Measurements from ENCODE around the gene COG5. TPM values are rescaled to one million over a fixed set of nuclear protein-coding genes. Genes with fewer than 3 reads are reported as not detected.

Gene COG5
- total and polyA plus RNA-seq, 2 of the 8 experiments (the other 6 are each of a cell fraction or from before 2014, with no cell fraction given) = 10.5 to 28.1 TPM

DNA sequence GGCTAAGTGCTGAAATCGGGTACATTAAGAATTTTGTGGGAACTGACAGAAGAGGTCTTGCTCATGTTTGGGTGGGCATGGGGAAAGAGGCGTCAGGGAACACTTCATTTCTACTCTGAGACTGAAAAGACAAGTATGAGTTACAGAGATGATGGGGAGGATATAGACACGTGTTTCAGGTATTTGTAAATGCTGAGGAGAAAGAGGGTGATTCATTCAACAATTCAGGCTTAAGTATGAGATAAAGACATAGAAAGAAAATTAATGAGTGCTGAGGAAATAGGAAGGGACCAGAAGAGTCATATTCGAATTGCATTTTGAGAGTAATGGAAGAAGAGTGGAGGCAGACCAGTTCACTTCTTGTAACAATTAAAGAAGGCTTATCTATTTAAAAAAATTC lies 251.3 kb downstream of the COG5 start:
- Histone ChIP-seq H2BK120ac (replicated peaks; ENCODE audit: low read depth, low read length) (no peak overlapping the region), H4K91ac (replicated peaks; ENCODE audit: insufficient read length, low read length) (no peak overlapping the region), H3K18ac (ENCODE audit: extremely low read depth, low read length) (no peak overlapping the region), H2BK20ac (ENCODE audit: low read length) (no peak overlapping the region), H3K4me2 (ENCODE audit: insufficient read depth in 1 of 2, low read depth in 2 of 2, low read length in 2 of 2) (no peak overlapping the region), H2BK5ac (ENCODE audit: low read depth, low read length) (no peak overlapping the region), H2AK5ac (ENCODE audit: low read depth, low read length) (no peak overlapping the region), H4K8ac (ENCODE audit: extremely low read depth, insufficient read depth, low read length) (no peak overlapping the region), H3K27me3 (replicated peaks in 1 of 4; ENCODE audit: control insufficient read depth in 3 of 4, extremely low read depth in 1 of 4, insufficient read depth in 3 of 4, low read length in 3 of 4) (no peaks in the 10 kb centered on the region), H2BK12ac (ENCODE audit: low read depth, low read length) (no peak overlapping the region), H3K79me2 (ENCODE audit: control insufficient read depth in 1 of 2, insufficient read depth in 2 of 2, low read length in 2 of 2) (no peaks in the 10 kb centered on the region), H4K5ac (ENCODE audit: insufficient read length, low read depth, low read length) (no peak overlapping the region), H3K23ac (ENCODE audit: insufficient read length) (no peak overlapping the region), H4K20me1 (replicated peaks in 1 of 2; ENCODE audit: control insufficient read depth in 1 of 2, insufficient read depth in 2 of 2, low read length in 2 of 2) (no peaks in the 10 kb centered on the region), H2AFZ (ENCODE audit: low read length) (no peak overlapping the region), H3K79me1 (ENCODE audit: low read depth, low read length) (no peaks in the 10 kb centered on the region), H3K23me2 (ENCODE audit: low read depth, low read length) (no peaks in the 10 kb centered on the region), H3K56ac (replicated peaks; ENCODE audit: insufficient read length, low read depth, low read length) (no peak overlapping the region), H3K36me3 (ENCODE audit: control insufficient read depth in 2 of 4, insufficient read depth in 4 of 4, low read length in 3 of 4) (no peaks in the 10 kb centered on the region), H3K4me1 (replicated peaks in 1 of 4; ENCODE audit: control insufficient read depth in 3 of 4, insufficient read depth in 4 of 4, low read length in 3 of 4) (no peaks in the 10 kb centered on the region), H3K9ac (replicated peaks in 1 of 4; ENCODE audit: extremely low read depth in 1 of 4, low read depth in 3 of 4, low read length in 3 of 4) (no peak overlapping the region), H3K4me3 (ENCODE audit: extremely low read depth in 1 of 4, insufficient read depth in 2 of 4, low read depth in 3 of 4, low read length in 4 of 4) (no peak overlapping the region), H3K9me3 (ENCODE audit: insufficient read depth in 2 of 2, low read depth in 1 of 2, low read length in 1 of 2) (no peaks in the 10 kb centered on the region), H2BK15ac (ENCODE audit: low read length) (no peak overlapping the region), H3K27ac (ENCODE audit: low read depth, low read length) (no peak overlapping the region), H3K4ac (replicated peaks; ENCODE audit: insufficient read length, low read depth, low read length) (no peak overlapping the region), H3K14ac (ENCODE audit: insufficient read length) (no peak overlapping the region)
- no peak for FAIRE-seq
- 83% methylated on average over 4 of the region's 4 CpGs; no CpG with 5 or more reads in 1 of the 2 experiments for WGBS, 2 experiments (ENCODE audit: extremely low coverage in 1 of 2, insufficient coverage in 1 of 2, insufficient read length in 1 of 2, insufficient replicate concordance in 2 of 2, low coverage in 1 of 2, low lambda C conversion rate in 2 of 2, missing lambda C conversion rate in 1 of 2)
- ChIA-PET POLR2A (ENCODE audit: partially characterized antibody) (no interaction called here), CTCF (ENCODE audit: partially characterized antibody) (no interaction called here)
- DNase-seq (ENCODE audit: low read depth in 1 of 2, low spot score in 2 of 2) = no peak
- TF ChIP-seq CHD2 (IDR thresholded peaks at IDR 0.05; ENCODE audit: low read length) = no peak
- no peak for TF ChIP-seq JUN (IDR thresholded peaks at IDR 0.05; ENCODE audit: low read depth, low read length)
- no peak for TF ChIP-seq SIRT6 (IDR thresholded peaks at IDR 0.05; ENCODE audit: low read length)
- TF ChIP-seq PHF8 (conservative IDR thresholded peaks at IDR 0.05; ENCODE audit: low read depth, low read length) = no peak
- no peak for TF ChIP-seq FOSL1 (IDR thresholded peaks at IDR 0.05; ENCODE audit: insufficient read depth, low read depth, low read length)
- no peak for TF ChIP-seq ASH2L (IDR thresholded peaks at IDR 0.05; ENCODE audit: low read length)
- no peak for TF ChIP-seq HDAC6 (IDR thresholded peaks at IDR 0.05; ENCODE audit: low read depth, low read length)
- no peak for TF ChIP-seq NRF1 (IDR thresholded peaks at IDR 0.05; ENCODE audit: low read depth, low read length)
- TF ChIP-seq BRCA1 (IDR thresholded peaks at IDR 0.05; ENCODE audit: low read depth, low read length) = no peak
- TF ChIP-seq YY1 (IDR thresholded peaks at IDR 0.05; ENCODE audit: low read depth, low read length) = no peak
- TF ChIP-seq MAFK (IDR thresholded peaks at IDR 0.05; ENCODE audit: low read depth, low read length) = no peak
- no peak for TF ChIP-seq RNF2 (IDR thresholded peaks at IDR 0.05; ENCODE audit: borderline replicate concordance, low read depth, low read length, missing control alignments, poor library complexity, severe bottlenecking)
